HG02885 (cell line): ENCODE results near the gene RIPPLY2.

ENCODE experiments used
- ATAC-seq: cut with Tn5 transposase; IDR thresholded peaks from one replicate; pipeline ENCODE4 v1.9.1; 2021; ENCODE audit warnings: mild to moderate bottlenecking; ENCODE audit not compliant: unreplicated experiment, poor library complexity

The RIPPLY2 gene

DNA sequence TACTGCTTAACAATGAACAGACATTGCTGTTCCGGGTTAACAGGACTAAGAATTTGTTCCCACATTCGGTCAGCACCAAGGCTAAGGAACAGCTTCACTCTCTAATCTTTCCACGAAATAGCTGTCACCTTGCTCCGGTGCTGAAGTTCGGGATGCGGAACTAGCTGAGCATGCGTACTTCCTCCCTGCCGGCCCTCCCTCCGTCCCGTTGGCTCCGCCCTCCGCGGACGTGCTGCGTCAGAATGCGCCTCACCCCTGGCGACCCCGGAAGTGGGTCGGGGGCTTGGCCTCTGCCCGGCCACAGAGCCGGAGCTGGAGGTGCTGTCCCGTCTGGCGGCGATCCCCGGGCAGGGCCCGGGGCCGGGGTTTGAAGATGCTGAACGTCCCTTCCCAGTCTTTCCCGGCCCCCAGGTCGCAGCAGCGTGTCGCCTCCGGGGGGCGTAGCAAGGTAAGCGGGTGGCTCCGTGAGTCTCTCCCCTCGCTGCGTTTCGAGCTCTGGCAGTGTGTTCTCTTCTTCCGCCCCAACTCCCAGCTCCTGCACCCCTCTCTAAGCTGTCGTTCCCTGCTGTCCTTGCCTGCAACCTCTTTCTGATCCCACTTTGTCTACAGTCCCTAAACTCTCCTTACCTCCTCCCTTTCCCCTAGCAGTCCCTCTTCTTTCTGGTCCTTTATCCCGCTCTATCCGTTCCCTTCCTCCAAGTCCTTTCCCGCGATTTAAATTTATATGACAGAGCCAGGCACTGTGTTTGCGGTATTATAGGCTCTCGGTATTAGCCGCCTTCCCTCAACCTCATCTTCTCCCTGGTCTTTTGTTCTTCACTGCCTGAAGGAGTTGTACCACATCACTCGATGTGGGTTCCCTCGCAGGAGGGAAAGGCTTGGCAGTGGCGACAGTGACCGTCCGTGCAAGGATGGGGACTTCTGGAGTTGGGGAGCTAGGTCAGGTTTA, 6.5 kb downstream of the RIPPLY2 start, which contains the start of gene CYB5R4:
Gene CYB5R4, plus strand, starts transcription at position 280 of the 949 bp plus-strand sequence. Its CDS starts 94 bp downstream, at position 374.
- peak; percentile 97 for ATAC-seq

- ATAC-seq, result no peak
These were observed 7.2 kb downstream of the RIPPLY2 start for GRCh38 chr6:83860359-83860755.

GRCh38 chr6:83860782-83861495, 7.8 kb downstream of the RIPPLY2 start:
- no peak for ATAC-seq

DNA sequence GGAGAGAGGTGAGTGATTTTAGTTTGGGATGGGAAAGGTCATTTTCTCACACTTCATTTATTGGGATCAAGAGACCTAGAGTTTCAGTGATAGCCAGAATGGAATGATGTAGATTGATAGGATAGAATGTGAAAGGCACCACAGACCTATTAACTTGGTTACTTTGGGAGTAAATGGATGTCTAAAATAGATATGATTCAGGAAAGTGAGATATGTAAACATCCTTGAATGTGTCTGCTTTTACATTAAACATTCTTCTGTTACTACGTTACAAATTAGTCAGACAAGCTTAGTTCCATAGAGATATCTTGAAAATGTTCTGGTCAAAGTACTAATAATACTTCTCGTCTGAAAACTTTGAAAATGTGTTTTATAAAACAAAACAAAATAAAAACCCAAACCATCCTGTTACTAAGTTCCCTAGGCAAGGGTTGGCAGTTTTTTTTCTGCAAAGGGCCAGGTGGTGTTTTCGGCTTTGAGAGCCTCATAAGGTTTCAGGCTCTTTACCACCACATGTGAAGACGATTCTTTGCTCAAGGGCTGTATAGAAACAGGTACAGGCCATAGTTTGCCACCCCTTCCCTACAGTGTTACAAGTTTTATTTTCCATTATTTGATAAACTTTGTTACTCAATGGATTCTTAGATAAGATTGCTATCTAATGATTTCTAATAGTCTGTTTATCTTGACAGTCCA, 9.8 kb downstream of the RIPPLY2 start:
- ATAC-seq, result no peak

- no peak for ATAC-seq
These were observed 13.9 kb downstream of the RIPPLY2 start for GRCh38 chr6:83867043-83867442.

DNA sequence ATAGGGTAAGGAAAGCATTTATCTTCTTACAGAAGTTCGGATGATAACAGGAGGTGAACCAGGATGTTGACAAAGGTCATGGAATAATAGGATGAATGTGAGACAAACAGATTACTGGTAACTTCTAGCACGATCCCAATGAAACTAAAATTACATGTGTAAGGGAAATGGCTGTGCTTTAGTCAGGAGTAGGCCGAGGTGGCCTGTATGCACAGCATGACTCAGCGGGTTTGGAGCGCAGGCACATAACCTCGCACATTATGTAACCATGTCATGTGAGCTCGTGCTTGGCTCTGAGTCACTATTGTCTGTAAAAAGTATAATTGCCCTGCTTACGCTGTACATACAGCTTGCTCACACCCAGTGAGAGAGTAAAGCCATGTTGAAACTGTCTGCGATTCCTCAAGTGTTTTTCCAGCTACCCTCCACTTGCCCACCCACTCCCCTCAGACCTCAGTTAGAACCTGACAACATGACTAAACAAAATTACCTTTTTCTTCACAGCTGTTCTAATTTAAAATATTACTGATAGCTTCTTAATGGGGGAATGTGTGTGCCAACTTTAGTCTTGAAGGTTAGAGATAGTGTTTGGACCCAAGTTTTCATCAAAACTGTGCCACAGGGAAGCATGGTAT, 14.5 kb downstream of the RIPPLY2 start:
- ATAC-seq, result no peak

- ATAC-seq, result no peak
These were observed 15.5 kb downstream of the RIPPLY2 start for GRCh38 chr6:83868639-83869038.

DNA sequence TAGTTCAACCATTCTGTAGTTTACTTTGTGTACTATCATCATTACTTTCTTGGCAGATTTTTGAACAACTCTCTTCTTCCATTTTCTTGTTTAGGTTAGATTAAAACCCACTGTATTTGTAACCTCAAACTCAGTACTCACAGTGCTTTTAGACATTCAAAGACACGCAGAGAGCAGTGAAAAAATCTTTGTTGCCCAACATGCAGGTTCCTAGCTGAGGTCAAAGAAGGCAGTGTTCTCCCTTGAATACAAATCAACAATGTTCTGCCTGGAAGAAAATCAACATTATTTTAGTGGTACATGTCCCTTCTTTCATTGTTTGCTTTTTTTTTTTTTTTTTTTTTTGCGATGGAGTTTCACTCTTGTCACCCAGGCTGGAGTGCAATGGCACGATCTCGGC, 17.5 kb downstream of the RIPPLY2 start:
- ATAC-seq, result no peak

DNA sequence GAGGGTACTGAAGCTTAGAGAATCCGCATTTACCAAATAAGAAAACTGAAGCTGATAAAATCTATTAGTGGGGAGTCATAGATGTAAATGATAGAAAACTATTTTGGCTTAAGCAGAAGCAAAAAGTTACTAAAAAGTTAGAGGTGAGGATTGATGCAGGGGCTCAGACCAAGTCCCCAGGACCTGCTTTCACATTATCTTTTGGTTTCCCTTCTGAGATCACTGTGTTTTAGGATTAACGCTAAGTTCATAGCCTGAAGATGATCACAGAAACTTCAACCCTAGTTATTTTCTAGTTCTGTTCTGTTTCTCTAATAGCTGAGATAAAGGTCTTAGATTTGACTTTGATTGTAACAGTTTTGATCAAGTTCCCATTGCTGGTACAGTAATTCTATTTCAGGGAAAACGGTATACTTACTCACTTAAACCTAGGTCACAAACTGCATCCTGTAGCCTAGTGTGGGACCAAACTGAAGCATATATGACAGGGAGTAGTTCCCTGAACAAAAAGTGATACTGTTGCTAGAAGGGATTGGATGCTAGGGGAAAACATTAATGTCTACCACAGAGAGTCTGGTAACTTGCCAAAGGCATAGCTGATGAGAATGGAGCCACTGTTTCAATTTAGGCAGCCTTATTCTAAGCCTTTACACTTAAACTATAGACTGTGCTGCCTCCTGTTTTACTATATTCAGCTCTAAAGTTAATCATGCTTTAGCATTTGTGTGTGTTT, 19.4 kb downstream of the RIPPLY2 start:
- no peak for ATAC-seq

GRCh38 chr6:83873869-83874268, 20.7 kb downstream of the RIPPLY2 start:
- ATAC-seq, result no peak

DNA sequence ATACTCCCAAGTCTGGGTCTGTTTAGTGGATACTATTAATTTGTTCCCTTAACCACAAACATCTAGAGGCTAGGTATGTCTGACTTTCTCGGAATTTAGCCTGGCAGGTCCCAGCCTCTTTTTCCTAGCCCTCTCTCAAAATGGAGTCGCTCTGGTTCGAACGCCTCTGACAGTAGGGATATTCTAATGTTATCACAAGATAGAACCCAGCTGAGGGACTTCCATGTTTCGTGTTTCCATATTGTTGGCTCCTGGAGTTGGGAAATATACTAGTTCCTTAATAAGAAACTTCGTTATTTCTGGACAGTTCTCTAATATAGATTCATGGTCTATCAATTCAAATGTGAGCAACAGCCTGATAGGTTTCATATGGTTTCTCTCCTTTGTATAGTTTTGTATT, 22.7 kb downstream of the RIPPLY2 start:
- ATAC-seq, result no peak

- no peak for ATAC-seq
These were observed 25.9 kb downstream of the RIPPLY2 start for GRCh38 chr6:83878902-83879644.

DNA sequence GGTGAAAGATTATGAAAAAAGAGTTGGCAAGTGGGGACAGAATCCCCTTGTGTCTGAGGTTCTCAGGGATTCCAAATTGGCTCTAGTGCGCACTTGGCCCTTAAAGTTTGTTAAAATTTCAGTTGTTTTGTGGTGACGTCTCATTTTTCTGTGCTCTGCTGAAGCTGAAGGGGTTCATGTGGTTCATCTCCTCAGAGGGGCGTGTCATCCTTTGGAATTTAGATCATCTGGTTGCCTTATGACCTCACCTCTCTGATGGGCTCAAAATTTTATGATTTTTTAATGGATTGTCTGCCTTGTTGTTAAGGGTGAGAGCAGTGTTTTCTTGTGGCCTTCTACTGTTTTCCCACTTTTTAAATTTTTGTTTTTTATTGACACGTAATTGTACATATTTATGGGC, 26.6 kb downstream of the RIPPLY2 start:
- ATAC-seq, result no peak

DNA sequence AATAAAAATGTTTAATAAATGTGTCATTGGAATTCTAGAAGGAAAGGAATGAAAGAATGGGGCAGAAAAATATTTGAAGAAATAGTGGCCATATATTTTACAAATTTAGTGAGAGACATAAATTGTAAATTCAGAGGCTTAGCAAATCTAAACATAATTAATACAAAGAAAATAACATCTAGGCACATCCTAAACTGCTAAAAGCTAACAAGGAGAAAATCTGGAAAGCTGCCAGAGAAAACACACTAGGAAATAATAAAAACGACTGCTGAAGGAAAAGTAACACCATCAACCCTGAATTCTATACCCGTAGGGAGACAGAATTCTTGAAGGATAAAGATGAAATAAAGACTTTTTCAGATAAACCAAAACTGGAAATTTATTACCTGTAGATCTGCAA, 30.1 kb downstream of the RIPPLY2 start:
- no peak for ATAC-seq

DNA sequence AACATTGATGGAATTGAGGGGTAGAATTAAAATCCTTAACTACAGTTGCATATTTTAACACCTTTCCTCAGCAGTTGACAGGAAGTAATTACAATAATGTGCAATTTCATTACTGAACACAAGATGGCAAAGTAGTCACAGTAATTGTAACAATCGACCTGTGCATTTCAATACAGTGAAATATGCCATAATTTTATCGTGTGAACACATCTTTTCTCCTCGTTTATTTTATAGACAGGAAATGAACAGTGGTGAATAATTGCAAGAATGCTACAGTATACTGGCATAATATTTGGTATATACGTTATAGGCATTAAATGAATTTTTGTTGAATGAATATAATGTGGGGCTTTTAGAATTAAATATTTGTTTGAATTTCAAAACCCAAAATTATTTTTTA, 31.4 kb downstream of the RIPPLY2 start:
- ATAC-seq, result peak; percentile 91

GRCh38 chr6:83885984-83886383, 32.8 kb downstream of the RIPPLY2 start:
- ATAC-seq, result peak; percentile 52

DNA sequence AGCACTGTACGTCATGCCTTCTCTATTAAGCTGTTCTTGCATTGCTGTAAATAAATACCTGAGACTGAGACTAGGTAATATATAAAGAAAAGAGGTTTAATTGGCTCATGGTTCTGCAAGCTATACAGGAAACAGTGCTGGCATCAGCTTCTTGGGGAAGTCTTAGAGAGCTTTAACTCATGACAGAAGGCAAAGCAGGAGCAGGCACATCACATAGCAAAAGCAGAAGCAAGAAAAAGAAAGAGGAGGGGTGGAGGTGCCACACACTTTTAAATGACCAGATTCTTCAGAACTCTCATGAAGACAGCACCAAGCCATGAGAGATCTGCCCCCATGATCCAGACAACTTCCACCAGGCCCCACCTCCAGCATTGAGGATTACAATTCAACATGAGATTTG, 36.5 kb downstream of the RIPPLY2 start:
- no peak for ATAC-seq

- no peak for ATAC-seq
These were observed 37.4 kb downstream of the RIPPLY2 start for GRCh38 chr6:83890520-83890919.

DNA sequence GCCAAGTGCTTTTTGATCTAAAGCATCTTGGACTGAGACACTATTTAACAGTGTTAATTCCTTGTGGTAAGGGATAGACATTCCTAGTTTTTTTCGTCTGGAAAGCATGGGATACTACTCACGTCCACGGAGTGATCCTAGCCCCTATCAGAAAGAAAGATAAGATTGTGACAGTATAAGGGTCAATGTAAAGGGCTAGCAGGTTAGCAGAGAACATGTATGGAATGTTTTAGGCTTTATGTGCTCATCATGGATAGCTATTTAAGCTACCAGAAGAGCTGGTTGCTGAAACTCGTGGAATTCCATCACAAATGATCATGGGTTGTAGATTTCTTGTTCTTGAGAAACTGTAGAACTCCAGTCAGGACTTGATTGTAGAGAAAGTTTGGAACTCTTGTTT, 38.4 kb downstream of the RIPPLY2 start:
- ATAC-seq, result no peak
